Gastroesophageal sphincter (tissue), 4 donors: ENCODE measurements around the gene S100A16. TPM values are rescaled to one million over a fixed set of nuclear protein-coding genes. Genes with fewer than 3 reads are reported as not detected.
A peak's percentile ranks its signal among the peaks of the same experiment; 100 is the strongest.

Experiments
- ATAC-seq: fragments of 150-250 bp; one replicate; pipeline ENCODE4 v1.9.1; 2016; ENCODE audit warnings: mild to moderate bottlenecking, moderate library complexity
- H3K27ac ChIP-seq, 4 donors: fragments of 200-600 bp; sonication (generic) in 3 of 4; 1 replicate in 3 of 4; 2 replicates in 1 of 4; pipeline ENCODE4 v1.5.1; 2016 to 2019
- H3K27me3 ChIP-seq: fragments of 200-600 bp; sonication (generic); one replicate; pipeline ENCODE4 v1.5.1; 2019
- H3K36me3 ChIP-seq, 2 donors: fragments of 200-600 bp; sonication (generic); one replicate each; pipeline ENCODE4 v1.5.1; 2019; ENCODE audit warnings: control low read depth in 1 of 2
- H3K4me1 ChIP-seq, 3 donors: fragments of 200-600 bp; sonication (generic); 1 replicate in 2 of 3; 2 replicates in 1 of 3; pipeline ENCODE4 v1.5.1; 2016 to 2019; ENCODE audit warnings: control low read depth in 2 of 3
- H3K4me3 ChIP-seq, 2 donors: fragments of 200-600 bp; sonication (generic); one replicate each; pipeline ENCODE4 v1.5.1; 2019; ENCODE audit warnings: mild to moderate bottlenecking in 1 of 2, moderate library complexity in 1 of 2
- H3K9me3 ChIP-seq, 3 donors: fragments of 200-600 bp; sonication (generic); one replicate each; pipeline ENCODE4 v1.5.1; 2017 to 2019; ENCODE audit warnings: control low read depth in 2 of 3
- CTCF ChIP-seq, 4 experiments: fragments of 200-600 bp in 2 of 4; fragments of 450-650 bp in 2 of 4; sonication (generic) in 1 of 4; IDR thresholded peaks; one replicate each; pipeline ENCODE4 v1.5.1; 2017 to 2019; ENCODE audit warnings: antibody characterized with exemption in 4 of 4, mild to moderate bottlenecking in 2 of 4, moderate library complexity in 2 of 4
- EP300 ChIP-seq: sonication (generic); formaldehyde crosslinking; IDR thresholded peaks from one replicate; pipeline ENCODE4 v1.6.1; 2017; ENCODE audit warnings: antibody characterized with exemption, mild to moderate bottlenecking
- POLR2A ChIP-seq, 2 donors: fragments of 450-650 bp; IDR thresholded peaks; one replicate each; pipeline ENCODE4 v1.6.1; 2017; ENCODE audit warnings: antibody characterized with exemption in 2 of 2, mild to moderate bottlenecking in 2 of 2, moderate library complexity in 1 of 2
- POLR2AphosphoS5 ChIP-seq: sonication (generic); formaldehyde crosslinking; IDR thresholded peaks from one replicate; pipeline ENCODE4 v1.6.1; 2017; ENCODE audit warnings: antibody characterized with exemption
- WGBS, 2 donors: methylation state at CpG; one replicate each; pipeline ENCODE4 v1.1.5; 2018; ENCODE audit warnings: low coverage in 1 of 2; 5-methylcytosine and 5-hydroxymethylcytosine counted together
- total RNA-seq, 4 donors: library from RNA; depleted of rRNA; stranded (reverse); fragments of >200 nt; gene quantifications; one replicate each; pipeline ENCODE4 v1.1.0, GENCODE V29; 2016

Gene S100A16
- total RNA-seq, 4 donors from 2014 or later = 49.7 to 121 (median 71.5) TPM

GRCh38 chr1:153639280-153639679, 26.3 kb upstream of the S100A16 start:
- ATAC-seq = no peak
- Histone ChIP-seq H3K27me3 (no peaks in the 10 kb centered on the region), H3K36me3 (peaks cover 0 to 91% of the 10 kb centered on the region in 2 donors), H3K27ac (no peak overlapping the region), H3K4me1 (peaks cover 0 to 84% (median 17%) of the 10 kb centered on the region in 3 donors), H3K9me3 (no peaks in the 10 kb centered on the region), H3K4me3 (no peak overlapping the region)
- WGBS, 2 donors = 77 to 83% methylated on average over 2 to 3 of the region's 3 CpGs
- TF ChIP-seq POLR2AphosphoS5 = no peak
- no peak for TF ChIP-seq POLR2A (IDR thresholded peaks at IDR 0.05)
- no peak for TF ChIP-seq EP300
- no peak for TF ChIP-seq CTCF (IDR thresholded peaks at IDR 0.05)

GRCh38 chr1:153638261-153638660, 25.3 kb upstream of the S100A16 start:
- 71 to 87% methylated on average over 6 of the region's 6 CpGs for WGBS, 2 donors
- Histone ChIP-seq H3K27ac (no peak overlapping the region), H3K9me3 (no peaks in the 10 kb centered on the region), H3K4me3 (no peak overlapping the region), H3K4me1 (peaks cover 0 to 78% (median 9%) of the 10 kb centered on the region in 3 donors), H3K36me3 (peaks cover 0 to 81% of the 10 kb centered on the region in 2 donors), H3K27me3 (no peaks in the 10 kb centered on the region)
- ATAC-seq = no peak
- TF ChIP-seq EP300 (no peak), POLR2AphosphoS5 (no peak), CTCF (IDR thresholded peaks at IDR 0.05) (no peak), POLR2A (IDR thresholded peaks at IDR 0.05) (no peak)

- H3K36me3 ChIP-seq = peaks cover 0 to 62% of the 10 kb centered on the region in 2 donors
- H3K27me3 ChIP-seq = no peaks in the 10 kb centered on the region
- H3K9me3 ChIP-seq = no peaks in the 10 kb centered on the region
- peaks cover 0 to 75% (median 9%) of the 10 kb centered on the region in 3 donors for H3K4me1 ChIP-seq
- TF ChIP-seq CTCF (IDR thresholded peaks at IDR 0.05) (no peak), EP300 (no peak), POLR2AphosphoS5 (no peak), POLR2A (IDR thresholded peaks at IDR 0.05) (no peak)
- H3K4me3 ChIP-seq = no peak overlapping the region
- H3K27ac ChIP-seq = no peak overlapping the region
- 80 to 92% methylated on average over 7 to 9 of the region's 9 CpGs for WGBS, 2 donors
- ATAC-seq = no peak
Observed at GRCh38 chr1:153636312-153636711, 23.4 kb upstream of the S100A16 start.

- no peak for ATAC-seq
- H3K4me1 ChIP-seq = peaks cover 0 to 70% (median 9%) of the 10 kb centered on the region in 3 donors
- 82 to 84% methylated on average over 6 of the region's 7 CpGs for WGBS, 2 donors
- H3K9me3 ChIP-seq = no peaks in the 10 kb centered on the region
- peaks cover 0 to 57% of the 10 kb centered on the region in 2 donors for H3K36me3 ChIP-seq
- H3K27ac ChIP-seq = peak overlapping the region in 2 of 4 donors; percentile 100
- H3K27me3 ChIP-seq = no peaks in the 10 kb centered on the region
- H3K4me3 ChIP-seq = peak overlapping the region in 1 of 2 donors; percentile 93
- no peak for TF ChIP-seq CTCF (IDR thresholded peaks at IDR 0.05)
- no peak for TF ChIP-seq EP300
- TF ChIP-seq POLR2A (IDR thresholded peaks at IDR 0.05) = no peak
- no peak for TF ChIP-seq POLR2AphosphoS5
Observed at GRCh38 chr1:153635872-153636271, 22.9 kb upstream of the S100A16 start.
